ENCODE results near the gene NPY. TPM values are rescaled to one million over a fixed set of nuclear protein-coding genes. Genes with fewer than 3 reads are reported as not detected.

Gene NPY
- total and polyA plus RNA-seq, 2 of the 8 experiments (the other 6 are each of a cell fraction or from before 2014, with no cell fraction given) = 1.2 to 1.7 TPM

GRCh38 chr7:24279512-24279911, 4.5 kb upstream of the NPY start:
- Histone ChIP-seq H3K4ac (replicated peaks; ENCODE audit: insufficient read length, low read depth, low read length) (no peak overlapping the region), H2BK5ac (ENCODE audit: low read depth, low read length) (no peak overlapping the region), H4K91ac (replicated peaks; ENCODE audit: insufficient read length, low read length) (no peak overlapping the region), H2AFZ (ENCODE audit: low read length) (no peak overlapping the region), H3K23ac (ENCODE audit: insufficient read length) (no peak overlapping the region), H3K18ac (ENCODE audit: extremely low read depth, low read length) (no peak overlapping the region), H3K4me2 (ENCODE audit: insufficient read depth in 1 of 2, low read depth in 2 of 2, low read length in 2 of 2) (no peak overlapping the region), H3K4me1 (replicated peaks in 1 of 4; ENCODE audit: control insufficient read depth in 3 of 4, insufficient read depth in 4 of 4, low read length in 3 of 4) (peaks cover 0 to 2% (median 0%) of the 10 kb centered on the region in 4 experiments; a peak in 1 of 7 replicates), H2BK15ac (ENCODE audit: low read length) (no peak overlapping the region), H3K79me2 (ENCODE audit: control insufficient read depth in 1 of 2, insufficient read depth in 2 of 2, low read length in 2 of 2) (no peaks in the 10 kb centered on the region), H4K20me1 (replicated peaks in 1 of 2; ENCODE audit: control insufficient read depth in 1 of 2, insufficient read depth in 2 of 2, low read length in 2 of 2) (no peaks in the 10 kb centered on the region), H4K5ac (ENCODE audit: insufficient read length, low read depth, low read length) (no peak overlapping the region), H2BK20ac (ENCODE audit: low read length) (no peak overlapping the region), H3K9me3 (ENCODE audit: insufficient read depth in 2 of 2, low read depth in 1 of 2, low read length in 1 of 2) (peaks cover 19% of the 10 kb centered on the region in 2 experiments), H3K14ac (ENCODE audit: insufficient read length) (no peak overlapping the region), H2AK5ac (ENCODE audit: low read depth, low read length) (no peak overlapping the region), H3K79me1 (ENCODE audit: low read depth, low read length) (no peaks in the 10 kb centered on the region), H3K9ac (replicated peaks in 1 of 4; ENCODE audit: extremely low read depth in 1 of 4, low read depth in 3 of 4, low read length in 3 of 4) (no peak overlapping the region), H3K36me3 (ENCODE audit: control insufficient read depth in 2 of 4, insufficient read depth in 4 of 4, low read length in 3 of 4) (peaks cover 0 to 6% (median 3%) of the 10 kb centered on the region in 4 experiments; a peak in 2 of 8 replicates), H3K4me3 (ENCODE audit: extremely low read depth in 1 of 4, insufficient read depth in 2 of 4, low read depth in 3 of 4, low read length in 4 of 4) (no peak overlapping the region), H3K27ac (ENCODE audit: low read depth, low read length) (no peak overlapping the region), H2BK120ac (replicated peaks; ENCODE audit: low read depth, low read length) (no peak overlapping the region), H3K56ac (replicated peaks; ENCODE audit: insufficient read length, low read depth, low read length) (no peak overlapping the region), H3K27me3 (replicated peaks in 1 of 4; ENCODE audit: control insufficient read depth in 3 of 4, extremely low read depth in 1 of 4, insufficient read depth in 3 of 4, low read length in 3 of 4) (peaks cover 8 to 22% (median 19%) of the 10 kb centered on the region in 4 experiments), H3K23me2 (ENCODE audit: low read depth, low read length) (peaks cover 11% of the 10 kb centered on the region), H2BK12ac (ENCODE audit: low read depth, low read length) (no peak overlapping the region), H4K8ac (ENCODE audit: extremely low read depth, insufficient read depth, low read length) (no peak overlapping the region)
- CTCF ChIA-PET (ENCODE audit: partially characterized antibody) = interaction anchor here (1.3 kb wide), 1 partner anchor 341 kb away, joined by 3 read pairs; no protein-coding TSS in a partner anchor
- TF ChIP-seq HDAC6 (IDR thresholded peaks at IDR 0.05; ENCODE audit: low read depth, low read length) (no peak), ATF2 (IDR thresholded peaks at IDR 0.05; ENCODE audit: low read length) (no peak), BCL11A (IDR thresholded peaks at IDR 0.05; ENCODE audit: low read depth in 2 of 2, low read length in 2 of 2) (no peak), TEAD4 (IDR thresholded peaks at IDR 0.05; ENCODE audit: low read depth, low read length) (no peak)
- DNase-seq (ENCODE audit: low read depth in 1 of 2, low spot score in 2 of 2) (no peak), FAIRE-seq (peak; percentile 45)
- POLR2A ChIA-PET (ENCODE audit: partially characterized antibody) = interaction anchor here (0.8 kb wide), 1 partner anchor 112 kb away, joined by 3 read pairs; no protein-coding TSS in a partner anchor

All from H1 (cell line).